ENCODE results near the gene S100A10. TPM values are rescaled to one million over a fixed set of nuclear protein-coding genes. Genes with fewer than 3 reads are reported as not detected.

S100A10 gene
- total and polyA plus RNA-seq, 2 experiments from 2014 or later, result 60.5 to 1,024 TPM

GRCh38 chr1:151935894-151936602, 57.6 kb downstream of the S100A10 start:
- in situ Hi-C loops (cut with MboI), result no loop called here
- 52 to 53% methylated on average over 2 of the region's 2 CpGs for WGBS, 2 experiments (ENCODE audit: low coverage in 1 of 2, low lambda C conversion rate in 2 of 2, missing lambda C conversion rate in 2 of 2)
- no peak for DNase-seq
- Histone ChIP-seq H3K36me3 (ENCODE audit: low read depth) (no peaks in the 10 kb centered on the region), H3K4me3 (no peak overlapping the region), H4K20me1 (ENCODE audit: insufficient read depth) (no peaks in the 10 kb centered on the region), H3K27ac (no peak overlapping the region), H3K4me1 (ENCODE audit: insufficient read depth) (peaks cover 5% of the 10 kb centered on the region), H3K4me2 (ENCODE audit: unreplicated experiment) (no peak overlapping the region), H3F3A (ENCODE audit: insufficient read depth) (no peaks in the 10 kb centered on the region; the same call in 1 of the 2 replicates), H2AFZ (no peak overlapping the region), H3K27me3 (replicated peaks; ENCODE audit: insufficient read depth) (no peaks in the 10 kb centered on the region), H3K9me3 (ENCODE audit: low read depth) (no peaks in the 10 kb centered on the region), H3K9me2 (ENCODE audit: insufficient read depth) (no peaks in the 10 kb centered on the region), H3K79me2 (ENCODE audit: insufficient read depth) (no peaks in the 10 kb centered on the region), H3K9ac (no peak overlapping the region)
- TF ChIP-seq EZH2 (IDR thresholded peaks at IDR 0.05; ENCODE audit: insufficient read depth, poor library complexity, severe bottlenecking) (no peak), EZH2phosphoT487 (IDR thresholded peaks at IDR 0.05; ENCODE audit: insufficient read depth, low read depth) (no peak)

- Histone ChIP-seq H3K4me1 (ENCODE audit: insufficient read depth) (no peaks in the 10 kb centered on the region), H3K79me2 (ENCODE audit: insufficient read depth) (no peaks in the 10 kb centered on the region), H3K27ac (no peak overlapping the region), H3F3A (ENCODE audit: insufficient read depth) (no peaks in the 10 kb centered on the region), H3K4me2 (ENCODE audit: unreplicated experiment) (no peak overlapping the region), H4K20me1 (ENCODE audit: insufficient read depth) (no peaks in the 10 kb centered on the region), H3K4me3 (no peak overlapping the region), H3K9ac (no peak overlapping the region), H2AFZ (no peak overlapping the region), H3K9me3 (ENCODE audit: low read depth) (no peaks in the 10 kb centered on the region), H3K27me3 (replicated peaks; ENCODE audit: insufficient read depth) (no peaks in the 10 kb centered on the region), H3K36me3 (ENCODE audit: low read depth) (no peaks in the 10 kb centered on the region), H3K9me2 (ENCODE audit: insufficient read depth) (no peaks in the 10 kb centered on the region)
- in situ Hi-C loops (cut with MboI), result no loop called here
- DNase-seq, result no peak
- WGBS, 2 experiments (ENCODE audit: low coverage in 1 of 2, low lambda C conversion rate in 2 of 2, missing lambda C conversion rate in 2 of 2), result 62 to 63% methylated on average over 3 of the region's 3 CpGs
- TF ChIP-seq EZH2 (IDR thresholded peaks at IDR 0.05; ENCODE audit: insufficient read depth, poor library complexity, severe bottlenecking) (no peak), EZH2phosphoT487 (IDR thresholded peaks at IDR 0.05; ENCODE audit: insufficient read depth, low read depth) (no peak)
Observed at GRCh38 chr1:151935154-151935553, 58.5 kb downstream of the S100A10 start.

GRCh38 chr1:151934048-151934493, 59.6 kb downstream of the S100A10 start:
- peak; percentile 74 for DNase-seq
- H3K9ac ChIP-seq, result no peak overlapping the region
- no peaks in the 10 kb centered on the region for H3K79me2 ChIP-seq (ENCODE audit: insufficient read depth)
- no peaks in the 10 kb centered on the region for H3K9me2 ChIP-seq (ENCODE audit: insufficient read depth)
- WGBS, 2 experiments (ENCODE audit: low coverage in 1 of 2, low lambda C conversion rate in 2 of 2, missing lambda C conversion rate in 2 of 2), result 61 to 63% methylated on average over 3 of the region's 3 CpGs
- H3F3A ChIP-seq (ENCODE audit: insufficient read depth), result no peaks in the 10 kb centered on the region
- H3K4me1 ChIP-seq (ENCODE audit: insufficient read depth), result no peaks in the 10 kb centered on the region
- H3K36me3 ChIP-seq (ENCODE audit: low read depth), result no peaks in the 10 kb centered on the region
- H3K27ac ChIP-seq, result no peak overlapping the region
- TF ChIP-seq EZH2phosphoT487 (IDR thresholded peaks at IDR 0.05; ENCODE audit: insufficient read depth, low read depth), result no peak
- no peak for TF ChIP-seq EZH2 (IDR thresholded peaks at IDR 0.05; ENCODE audit: insufficient read depth, poor library complexity, severe bottlenecking)
- H3K9me3 ChIP-seq (ENCODE audit: low read depth), result no peaks in the 10 kb centered on the region
- no peak overlapping the region for H2AFZ ChIP-seq
- no peak overlapping the region for H3K4me2 ChIP-seq (ENCODE audit: unreplicated experiment)
- H4K20me1 ChIP-seq (ENCODE audit: insufficient read depth), result no peaks in the 10 kb centered on the region
- H3K4me3 ChIP-seq, result no peak overlapping the region
- in situ Hi-C loops (cut with MboI), result loop anchor here (5.0 kb wide), 1 partner anchor 63 kb away; no protein-coding TSS in a partner anchor
- no peaks in the 10 kb centered on the region for H3K27me3 ChIP-seq (replicated peaks; ENCODE audit: insufficient read depth)

Other genes starting within 250 kb of the S100A10 start
- 62.1 and 70.2 TPM in 2 replicates for gene MRPL9, start 230.4 kb downstream of the S100A10 start, total RNA-seq (2014; rRNA removed; shearing (Covaris generic))
- gene MRPL9, start 230.4 kb downstream of the S100A10 start, polyA plus RNA-seq (2016; fragmentation: Nextera tagmentation; extraction: Ambion mirVana), result 71.7 and 74.9 TPM in 2 replicates
- 0.38 and 3.6 TPM in 2 replicates for gene TDRKH, start 203.4 kb downstream of the S100A10 start, total RNA-seq (2014; rRNA removed; shearing (Covaris generic))
- gene TDRKH, start 203.4 kb downstream of the S100A10 start, polyA plus RNA-seq (2016; fragmentation: Nextera tagmentation; extraction: Ambion mirVana), result 1.9 and 2.2 TPM in 2 replicates
- not detected in 2 replicates for gene LINGO4, start 188.4 kb downstream of the S100A10 start, total RNA-seq (2014; rRNA removed; shearing (Covaris generic))
- gene LINGO4, start 188.4 kb downstream of the S100A10 start, polyA plus RNA-seq (2016; fragmentation: Nextera tagmentation; extraction: Ambion mirVana), result not detected in 2 replicates
- gene RORC, start 162.1 kb downstream of the S100A10 start, total RNA-seq (2014; rRNA removed; shearing (Covaris generic)), result not detected in 2 replicates
- gene RORC, start 162.1 kb downstream of the S100A10 start, polyA plus RNA-seq (2016; fragmentation: Nextera tagmentation; extraction: Ambion mirVana), result not detected in 2 replicates
- gene C2CD4D, start 154.0 kb downstream of the S100A10 start, total RNA-seq (2014; rRNA removed; shearing (Covaris generic)), result 0.13 TPM in 1 of 2 replicates, not detected in the other
- gene C2CD4D, start 154.0 kb downstream of the S100A10 start, polyA plus RNA-seq (2016; fragmentation: Nextera tagmentation; extraction: Ambion mirVana), result 0.14 and 0.16 TPM in 2 replicates
- gene THEM5, start 140.1 kb downstream of the S100A10 start, total RNA-seq (2014; rRNA removed; shearing (Covaris generic)), result not detected in 2 replicates
- gene THEM5, start 140.1 kb downstream of the S100A10 start, polyA plus RNA-seq (2016; fragmentation: Nextera tagmentation; extraction: Ambion mirVana), result not detected in 2 replicates
- gene THEM4, start 84.3 kb downstream of the S100A10 start, total RNA-seq (2014; rRNA removed; shearing (Covaris generic)), result 10.0 and 14.6 TPM in 2 replicates
- 17.9 and 19.0 TPM in 2 replicates for gene THEM4, start 84.3 kb downstream of the S100A10 start, polyA plus RNA-seq (2016; fragmentation: Nextera tagmentation; extraction: Ambion mirVana)
- gene S100A11, start 43.1 kb upstream of the S100A10 start, total RNA-seq (2014; rRNA removed; shearing (Covaris generic)), result 460 and 612 TPM in 2 replicates
- 4,050 and 4,052 TPM in 2 replicates for gene S100A11, start 43.1 kb upstream of the S100A10 start, polyA plus RNA-seq (2016; fragmentation: Nextera tagmentation; extraction: Ambion mirVana)
- gene TCHHL1, start 95.2 kb upstream of the S100A10 start, total RNA-seq (2014; rRNA removed; shearing (Covaris generic)), result not detected in 2 replicates
- gene TCHHL1, start 95.2 kb upstream of the S100A10 start, polyA plus RNA-seq (2016; fragmentation: Nextera tagmentation; extraction: Ambion mirVana), result not detected in 2 replicates
- 0.22 TPM in 1 of 2 replicates, not detected in the other for gene TCHH, start 121.6 kb upstream of the S100A10 start, total RNA-seq (2014; rRNA removed; shearing (Covaris generic))
- 0.08 and 0.11 TPM in 2 replicates for gene TCHH, start 121.6 kb upstream of the S100A10 start, polyA plus RNA-seq (2016; fragmentation: Nextera tagmentation; extraction: Ambion mirVana)
- not detected in 2 replicates for gene RPTN, start 165.4 kb upstream of the S100A10 start, total RNA-seq (2014; rRNA removed; shearing (Covaris generic))
- gene RPTN, start 165.4 kb upstream of the S100A10 start, polyA plus RNA-seq (2016; fragmentation: Nextera tagmentation; extraction: Ambion mirVana), result 0.05 TPM in 1 of 2 replicates, not detected in the other
- gene HRNR, start 230.3 kb upstream of the S100A10 start, total RNA-seq (2014; rRNA removed; shearing (Covaris generic)), result not detected in 2 replicates
- 0.05 TPM in 1 of 2 replicates, not detected in the other for gene HRNR, start 230.3 kb upstream of the S100A10 start, polyA plus RNA-seq (2016; fragmentation: Nextera tagmentation; extraction: Ambion mirVana)